ENCODE measurements around the gene NIN. TPM values are rescaled to one million over a fixed set of nuclear protein-coding genes. Genes with fewer than 3 reads are reported as not detected.

The NIN gene
- total and polyA plus RNA-seq, 7 experiments from 2014 or later: 51.1 to 149 (median 106) TPM

GRCh38 chr14:50836515-50836914 is 5.6 kb upstream of the NIN start:
- Mint-ChIP-seq H3K27ac (peak overlapping the region in 2 of 9 donors; percentile 65 to 92), H3K9me3 (peaks cover 0 to 5% (median 0%) of the 10 kb centered on the region in 11 donors), H3K36me3 (peaks cover 0 to 10% (median 0%) of the 10 kb centered on the region in 5 donors)

GRCh38 chr14:50835280-50835679 is 4.3 kb upstream of the NIN start:
- no peak for ATAC-seq
- Mint-ChIP-seq H3K27me3 (peaks cover 0 to 13% (median 0%) of the 10 kb centered on the region in 5 donors), H3K27ac (peak overlapping the region; percentile 82 to 92 (median 85)), H3K4me1 (peaks cover 28 to 57% (median 53%) of the 10 kb centered on the region in 7 donors), H3K9me3 (no peaks in the 10 kb centered on the region), H3K36me3 (peaks cover 0 to 8% (median 0%) of the 10 kb centered on the region in 5 donors), H3K4me3 (peak overlapping the region; percentile 17 to 80 (median 66))
- Histone ChIP-seq H3K27me3 (ENCODE audit: control insufficient read depth in 2 of 2, insufficient read depth in 2 of 2, low read length in 2 of 2) (no peaks in the 10 kb centered on the region), H3K9me3 (ENCODE audit: control insufficient read depth in 2 of 3, low read length in 3 of 3) (no peaks in the 10 kb centered on the region), H3K27ac (ENCODE audit: low read depth, low read length) (peak overlapping the region; percentile 34), H3K36me3 (ENCODE audit: control insufficient read depth in 2 of 3, insufficient read depth in 3 of 3, low read length in 3 of 3) (peaks cover 0 to 3% (median 0%) of the 10 kb centered on the region in 3 experiments), H3K4me3 (ENCODE audit: low read length) (no peak overlapping the region), H3K4me1 (ENCODE audit: control insufficient read depth in 2 of 2, insufficient read depth in 2 of 2, low read length in 2 of 2) (peaks cover 13 to 25% of the 10 kb centered on the region in 2 donors)
- ChIA-PET POLR2A (interaction anchor here (0.7 to 2.0 kb wide), 5 partner anchors 8 to 25 kb away, joined by 3 to 11 read pairs (median 4); no protein-coding TSS in a partner anchor), CTCF (interaction anchor here (0.6 to 1.5 kb wide), 5 partner anchors 17 to 103 kb away, joined by 3 to 5 read pairs (median 3); no protein-coding TSS in a partner anchor)
- intact Hi-C loops (cut with micrococcal nuclease): loop anchor here (1.0 to 10.0 kb wide), 6 partner anchors 25 to 1213 kb away; partner anchors contain the start of genes DMAC2L (in 1 of the 2), FRMD6 (in 1 of the 2), L2HGDH (in 1 of the 2) and MGAT2 (in 1 of the 2)
- DNase-seq: peak in 7 of 9 donors; percentile 42 to 63 (median 55)

More at GRCh38 chr14:50836515-50836914, 5.6 kb upstream of the NIN start:
- Histone ChIP-seq H3K4me3 (ENCODE audit: low read length) (no peak overlapping the region), H3K9me3 (ENCODE audit: control insufficient read depth in 2 of 3, low read length in 3 of 3) (no peaks in the 10 kb centered on the region), H3K27me3 (ENCODE audit: control insufficient read depth in 2 of 2, insufficient read depth in 2 of 2, low read length in 2 of 2) (no peaks in the 10 kb centered on the region), H3K36me3 (ENCODE audit: control insufficient read depth in 2 of 3, insufficient read depth in 3 of 3, low read length in 3 of 3) (no peaks in the 10 kb centered on the region), H3K27ac (ENCODE audit: low read depth, low read length) (no peak overlapping the region), H3K4me1 (ENCODE audit: control insufficient read depth in 2 of 2, insufficient read depth in 2 of 2, low read length in 2 of 2) (peaks cover 12 to 25% of the 10 kb centered on the region in 2 donors)
- ATAC-seq (no peak), DNase-seq (no peak)
- H3K4me3 Mint-ChIP-seq: no peak overlapping the region
- peaks cover 0 to 14% (median 0%) of the 10 kb centered on the region in 5 donors for H3K27me3 Mint-ChIP-seq
- intact Hi-C loops (cut with micrococcal nuclease): loop anchor here (5.0 to 10.0 kb wide), 4 partner anchors 818 to 1214 kb away; partner anchors contain the start of genes FRMD6 (in 1 of the 2), MGAT2 (in 1 of the 2), RPL36AL (in 1 of the 2) and RTRAF (in 1 of the 2)
- ChIA-PET CTCF (interaction anchor here (1.5 kb wide), 1 partner anchor 24 kb away, joined by 5 read pairs; no protein-coding TSS in a partner anchor), POLR2A (interaction anchor here (2.0 kb wide), 1 partner anchor 14 kb away, joined by 11 read pairs; no protein-coding TSS in a partner anchor)
- H3K4me1 Mint-ChIP-seq: peaks cover 27 to 60% (median 51%) of the 10 kb centered on the region in 7 donors

- Mint-ChIP-seq H3K4me3 (peak overlapping the region in 9 of 10 donors; percentile 17 to 80 (median 66)), H3K27me3 (peaks cover 0 to 13% (median 0%) of the 10 kb centered on the region in 5 donors), H3K27ac (peak overlapping the region; percentile 82 to 92 (median 85)), H3K36me3 (peaks cover 0 to 9% (median 0%) of the 10 kb centered on the region in 5 donors), H3K9me3 (no peaks in the 10 kb centered on the region), H3K4me1 (peaks cover 29 to 59% (median 55%) of the 10 kb centered on the region in 7 donors)
- DNase-seq (no peak), ATAC-seq (no peak)
- ChIA-PET CTCF (interaction anchor here (0.6 to 1.5 kb wide), 5 partner anchors 18 to 102 kb away, joined by 3 to 5 read pairs (median 3); no protein-coding TSS in a partner anchor), POLR2A (interaction anchor here (1.0 to 8.7 kb wide), 5 partner anchors 8 to 25 kb away, joined by 3 to 91 read pairs (median 9); no protein-coding TSS in a partner anchor)
- Histone ChIP-seq H3K4me3 (ENCODE audit: low read length) (no peak overlapping the region), H3K27me3 (ENCODE audit: control insufficient read depth in 2 of 2, insufficient read depth in 2 of 2, low read length in 2 of 2) (no peaks in the 10 kb centered on the region), H3K9me3 (ENCODE audit: control insufficient read depth in 2 of 3, low read length in 3 of 3) (no peaks in the 10 kb centered on the region), H3K36me3 (ENCODE audit: control insufficient read depth in 2 of 3, insufficient read depth in 3 of 3, low read length in 3 of 3) (peaks cover 0 to 3% (median 0%) of the 10 kb centered on the region in 3 experiments), H3K4me1 (ENCODE audit: control insufficient read depth in 2 of 2, insufficient read depth in 2 of 2, low read length in 2 of 2) (peaks cover 13 to 25% of the 10 kb centered on the region in 2 donors), H3K27ac (ENCODE audit: low read depth, low read length) (peak overlapping the region; percentile 34)
- intact Hi-C loops (cut with micrococcal nuclease): loop anchor here (1.0 to 10.0 kb wide), 6 partner anchors 25 to 1213 kb away; partner anchors contain the start of genes MGAT2 (in 2 of the 2), RPL36AL (in 2 of the 2), DMAC2L (in 1 of the 2) and FRMD6 (in 1 of the 2)
Measured at GRCh38 chr14:50834802-50835276, 3.9 kb upstream of the NIN start.

GRCh38 chr14:50832935-50833630 is 2.1 kb upstream of the NIN start:
- intact Hi-C loops (cut with micrococcal nuclease): loop anchor here (5.0 to 10.0 kb wide), 4 partner anchors 822 to 1211 kb away; partner anchors contain the start of genes FRMD6 (in 1 of the 2), MGAT2 (in 1 of the 2), RPL36AL (in 1 of the 2) and RTRAF (in 1 of the 2)
- peak overlapping the region in 8 of 10 donors; percentile 8 to 92 (median 68) for H3K4me3 Mint-ChIP-seq
- peaks cover 0 to 23% (median 0%) of the 10 kb centered on the region in 5 donors for H3K36me3 Mint-ChIP-seq
- H3K9me3 ChIP-seq (ENCODE audit: control insufficient read depth in 2 of 3, low read length in 3 of 3): no peaks in the 10 kb centered on the region
- ATAC-seq: no peak
- POLR2A ChIA-PET: interaction anchor here (5.8 to 8.7 kb wide), 3 partner anchors 13 to 40 kb away, joined by 47 to 91 read pairs (median 67); no protein-coding TSS in a partner anchor
- H3K27me3 Mint-ChIP-seq: peaks cover 0 to 13% (median 0%) of the 10 kb centered on the region in 5 donors
- H3K27me3 ChIP-seq (ENCODE audit: control insufficient read depth in 2 of 2, insufficient read depth in 2 of 2, low read length in 2 of 2): no peaks in the 10 kb centered on the region
- peak overlapping the region in 7 of 9 donors; percentile 40 to 92 (median 64) for H3K27ac Mint-ChIP-seq
- H3K4me1 ChIP-seq (ENCODE audit: control insufficient read depth in 2 of 2, insufficient read depth in 2 of 2, low read length in 2 of 2): peaks cover 26 to 29% of the 10 kb centered on the region in 2 donors
- H3K9me3 Mint-ChIP-seq: no peaks in the 10 kb centered on the region
- peaks cover 39 to 73% (median 66%) of the 10 kb centered on the region in 7 donors for H3K4me1 Mint-ChIP-seq
- H3K4me3 ChIP-seq (ENCODE audit: low read length): no peak overlapping the region
- H3K27ac ChIP-seq (ENCODE audit: low read depth, low read length): no peak overlapping the region
- no peak for DNase-seq
- CTCF ChIA-PET: interaction anchor here (1.5 kb wide), 1 partner anchor 40 kb away, joined by 5 read pairs; no protein-coding TSS in a partner anchor
- H3K36me3 ChIP-seq (ENCODE audit: control insufficient read depth in 2 of 3, insufficient read depth in 3 of 3, low read length in 3 of 3): peaks cover 0 to 3% (median 0%) of the 10 kb centered on the region in 3 experiments

GRCh38 chr14:50831726-50832168 is 785 bp upstream of the NIN start:
- no peaks in the 10 kb centered on the region for H3K9me3 ChIP-seq (ENCODE audit: control insufficient read depth in 2 of 3, low read length in 3 of 3)
- H3K9me3 Mint-ChIP-seq: no peaks in the 10 kb centered on the region
- peak overlapping the region; percentile 91 to 97 (median 95) for H3K4me3 Mint-ChIP-seq
- ATAC-seq: no peak
- peak overlapping the region; percentile 84 for H3K27ac ChIP-seq (ENCODE audit: low read depth, low read length)
- H3K27me3 Mint-ChIP-seq: peaks cover 0 to 13% (median 0%) of the 10 kb centered on the region in 5 donors
- peaks cover 34 to 39% of the 10 kb centered on the region in 2 donors for H3K4me1 ChIP-seq (ENCODE audit: control insufficient read depth in 2 of 2, insufficient read depth in 2 of 2, low read length in 2 of 2)
- H3K36me3 ChIP-seq (ENCODE audit: control insufficient read depth in 2 of 3, insufficient read depth in 3 of 3, low read length in 3 of 3): peaks cover 0 to 6% (median 0%) of the 10 kb centered on the region in 3 experiments
- peak overlapping the region; percentile 80 for H3K4me3 ChIP-seq (ENCODE audit: low read length)
- peaks cover 0 to 27% (median 6%) of the 10 kb centered on the region in 5 donors for H3K36me3 Mint-ChIP-seq
- peak overlapping the region; percentile 85 to 99 (median 93) for H3K27ac Mint-ChIP-seq
- POLR2A ChIA-PET: interaction anchor here (1.0 to 8.7 kb wide), 9 partner anchors 12 to 299 kb away, joined by 3 to 91 read pairs (median 29); no protein-coding TSS in a partner anchor
- peaks cover 43 to 83% (median 69%) of the 10 kb centered on the region in 7 donors for H3K4me1 Mint-ChIP-seq
- no peak for DNase-seq
- intact Hi-C loops (cut with micrococcal nuclease): loop anchor here (1.0 to 10.0 kb wide), 11 partner anchors 29 to 1209 kb away; partner anchors contain the start of genes DMAC2L (in 1 of the 2), FRMD6 (in 1 of the 2), L2HGDH (in 1 of the 2) and MGAT2 (in 1 of the 2)
- CTCF ChIA-PET: interaction anchor here (1.0 to 1.4 kb wide), 3 partner anchors 18 to 53 kb away, joined by 3 to 4 read pairs (median 3); no protein-coding TSS in a partner anchor
- H3K27me3 ChIP-seq (ENCODE audit: control insufficient read depth in 2 of 2, insufficient read depth in 2 of 2, low read length in 2 of 2): no peaks in the 10 kb centered on the region
